Right ventricle myocardium inferior (tissue), 1 donor: ENCODE data around the gene ULK4. TPM values are rescaled to one million over a fixed set of nuclear protein-coding genes. Genes with fewer than 3 reads are reported as not detected.
"Not testable (repeated sequence)": the region's sequence is repeated elsewhere in the genome, so short reads cannot be mapped to it uniquely, and the experiment has no call there.

Experiments used
- ATAC-seq: fragments of 200-7000 bp; cut with Tn5 transposase; one replicate; pipeline ENCODE4 v1.9.1; 2020; ENCODE audit warnings: mild to moderate bottlenecking, moderate library complexity
- DNase-seq: peaks from one replicate; pipeline ENCODE4 v3.0.0; 2021; ENCODE audit errors: missing footprints
- intact Hi-C: fragments of 100-400 bp; cut with DNase I; formaldehyde crosslinking; loops from one replicate; pipeline ENCODE4 v1.11.0; 2022
- long read RNA-seq: library from polyadenylated mRNA; unstranded; transcript quantifications from one replicate; pipeline ENCODE4 v2.0.0, GENCODE V29; 2021
- total RNA-seq: library from RNA; stranded (reverse); fragmentation: NEBNext Ultra II Directional; extraction: Animal tissue kit (Norgen Biotek cat#: 25700); gene quantifications from one replicate; pipeline ENCODE4 v1.2.1, GENCODE V29; 2021
- donor health status: DM: no; HTN: yes; CAD: no; lungs with severe emphysema.

The ULK4 gene
- 4.6 TPM for total RNA-seq
- long read RNA-seq, partial matches to known transcripts, result 4 of 4 reads
- long read RNA-seq, other reads (novel, unspliced or antisense), result 0 of 4 reads

DNA sequence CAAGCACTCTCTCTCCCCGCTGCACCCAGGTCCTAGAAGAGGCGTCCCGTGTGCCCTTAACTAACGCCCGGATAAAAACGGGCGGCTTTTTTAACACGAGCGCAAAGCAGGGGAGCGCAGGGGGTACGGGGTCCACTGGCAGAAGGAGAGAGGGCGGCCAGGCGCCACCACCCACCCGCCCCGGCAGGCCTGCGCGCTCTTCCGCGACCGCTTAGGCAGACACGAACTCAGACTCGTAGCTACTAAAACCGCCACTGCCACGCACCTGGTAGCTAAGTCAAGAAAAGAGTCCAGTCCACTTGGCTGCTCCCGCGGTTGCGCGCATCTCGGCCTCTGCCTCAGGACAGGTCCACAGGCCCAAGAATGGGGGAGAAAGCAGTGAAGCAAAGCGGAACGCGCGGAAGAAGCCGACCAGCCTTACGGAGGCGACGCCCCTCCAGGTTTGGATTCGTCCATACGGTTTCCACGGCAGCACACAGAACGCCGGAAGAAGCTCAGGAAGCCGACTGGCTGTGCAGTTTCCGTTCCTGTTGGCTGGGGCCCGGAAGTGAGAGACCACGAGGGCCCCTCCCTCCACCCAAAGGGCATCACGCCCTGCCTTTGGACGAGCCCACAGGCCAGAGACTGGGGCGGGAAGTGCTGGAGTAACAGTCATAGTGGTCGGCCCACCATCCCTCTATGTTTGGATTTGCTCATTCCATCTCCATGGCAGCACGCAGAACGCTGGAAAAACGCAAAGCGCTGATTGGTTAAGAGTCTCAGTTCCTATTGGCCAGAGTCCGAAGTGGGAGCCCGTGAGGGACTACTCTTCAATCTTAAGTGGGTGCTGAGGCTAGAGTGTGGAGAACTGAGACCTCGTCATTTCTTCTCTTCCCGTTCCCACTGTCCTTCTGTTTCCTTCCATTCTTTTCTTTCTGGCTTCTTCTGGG is at the start of gene ULK4:
ULK4 (minus strand) TSS at position 353 of the 929 bp plus-strand sequence. CDS start 7,344 bp downstream, outside the sequence.
- ATAC-seq (peak; percentile 98), DNase-seq (peak; percentile 98)
- intact Hi-C loops, result loop anchor here (1.0 to 5.0 kb wide), 3 partner anchors 51 to 229 kb away; no protein-coding TSS in a partner anchor

DNA sequence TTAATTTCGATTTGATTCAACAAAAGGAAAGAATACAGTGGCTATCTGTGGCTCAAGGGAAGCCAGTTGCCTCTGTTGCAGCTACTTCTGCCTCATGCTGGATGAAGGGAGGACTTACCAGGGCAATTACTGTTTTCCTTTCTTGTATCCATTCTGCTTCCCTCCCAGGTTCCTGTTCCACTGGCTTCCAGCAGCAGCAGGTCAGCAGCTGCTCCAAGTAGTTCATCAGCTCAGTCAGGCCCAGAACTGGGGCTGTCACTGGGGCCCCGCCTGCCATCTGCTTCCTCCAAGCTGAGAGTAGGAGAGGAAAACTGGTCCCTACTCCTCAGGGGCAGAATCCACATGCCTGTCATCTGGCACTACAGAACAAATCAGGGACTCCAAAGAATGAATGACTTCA is 48.6 kb upstream of the ULK4 start:
- ATAC-seq (no peak), DNase-seq (no peak)
- intact Hi-C loops, result loop anchor here (10.0 kb wide), 1 partner anchor 174 kb away; no protein-coding TSS in a partner anchor

DNA sequence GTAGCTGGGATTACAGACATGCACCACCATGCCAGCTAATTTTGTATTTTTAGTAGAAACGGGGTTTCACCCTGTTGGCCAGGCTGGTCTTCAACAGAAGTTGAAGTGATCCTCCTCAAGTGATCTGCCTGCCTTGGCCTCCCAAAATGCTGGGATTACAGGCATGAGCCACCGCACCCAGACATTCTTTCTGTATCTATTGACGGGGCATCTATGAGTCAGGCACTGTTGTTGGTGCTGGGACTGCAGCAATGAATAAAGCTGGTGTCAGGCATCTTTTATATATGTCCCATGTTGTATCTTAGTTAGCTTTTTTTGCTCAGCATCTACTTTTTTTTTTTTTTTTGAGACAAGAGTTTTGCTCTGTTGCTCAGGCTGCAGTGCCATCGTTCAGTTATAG is 47.6 kb upstream of the ULK4 start:
- intact Hi-C loops, result no loop called here
- DNase-seq (no peak), ATAC-seq (no peak)

DNA sequence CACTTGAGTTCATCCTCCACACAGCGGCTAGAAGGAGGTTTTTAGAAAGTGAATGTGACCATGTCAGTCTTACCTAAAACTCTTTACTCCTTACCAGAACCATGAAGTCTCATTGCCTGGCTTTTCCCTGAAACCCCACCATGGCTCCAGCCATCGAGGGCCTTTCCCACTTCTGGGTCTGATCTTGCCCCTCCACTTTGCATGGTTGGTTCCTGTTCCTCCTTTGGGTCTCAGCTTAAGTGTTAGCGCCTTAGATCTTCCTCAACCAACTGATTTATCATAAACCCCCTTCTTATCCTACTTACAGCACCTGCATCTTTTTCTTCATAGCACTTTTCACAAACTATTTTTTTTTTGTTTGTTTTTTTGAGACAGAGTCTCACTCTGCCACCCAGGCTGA is 45.9 kb upstream of the ULK4 start:
- intact Hi-C loops, result no loop called here
- no peak for DNase-seq

DNA sequence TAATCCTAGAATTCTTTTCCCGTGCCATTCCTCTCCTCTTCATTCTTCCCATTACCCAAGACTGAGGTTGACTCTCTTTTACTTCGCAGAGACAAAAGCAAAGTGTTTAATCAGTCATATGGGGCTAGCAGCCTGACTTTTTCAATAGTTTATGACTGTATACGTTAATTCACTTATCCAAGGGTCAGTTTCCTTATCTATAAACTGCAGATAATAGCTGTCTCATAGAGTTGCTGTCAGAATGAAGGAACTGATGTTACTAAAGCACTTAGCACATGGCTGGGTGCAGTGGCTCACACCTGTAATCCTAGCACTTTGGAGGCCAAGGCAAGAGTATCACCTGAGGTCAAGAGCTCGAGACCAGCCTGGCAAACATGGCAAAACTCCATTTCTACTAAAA is 43.5 kb upstream of the ULK4 start:
- ATAC-seq (no peak), DNase-seq (no peak)
- intact Hi-C loops, result no loop called here

More for the DNA sequence above, 45.9 kb upstream of the ULK4 start:
- ATAC-seq, result no peak

DNA sequence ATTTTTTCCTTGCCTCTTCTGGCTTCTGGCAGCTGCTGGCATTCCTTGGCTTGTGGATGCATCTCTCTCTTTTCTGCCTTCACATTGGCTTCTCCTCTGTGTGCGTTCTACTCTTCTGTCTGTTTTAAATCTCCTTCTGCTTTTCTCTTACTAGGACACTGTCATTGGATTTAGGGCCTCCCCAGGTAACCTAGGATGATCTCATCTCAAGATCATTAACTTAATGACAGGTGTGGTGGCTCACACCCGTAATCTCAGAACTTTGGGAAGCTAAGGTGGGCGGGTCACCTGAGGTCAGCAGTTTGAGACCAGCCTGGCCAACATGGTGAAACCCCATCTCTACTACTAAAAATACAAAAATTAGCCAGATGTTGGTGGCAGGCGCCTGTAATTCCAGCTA is 40.9 kb upstream of the ULK4 start:
- intact Hi-C loops, result no loop called here
- no peak for ATAC-seq
- DNase-seq, result no peak

DNA sequence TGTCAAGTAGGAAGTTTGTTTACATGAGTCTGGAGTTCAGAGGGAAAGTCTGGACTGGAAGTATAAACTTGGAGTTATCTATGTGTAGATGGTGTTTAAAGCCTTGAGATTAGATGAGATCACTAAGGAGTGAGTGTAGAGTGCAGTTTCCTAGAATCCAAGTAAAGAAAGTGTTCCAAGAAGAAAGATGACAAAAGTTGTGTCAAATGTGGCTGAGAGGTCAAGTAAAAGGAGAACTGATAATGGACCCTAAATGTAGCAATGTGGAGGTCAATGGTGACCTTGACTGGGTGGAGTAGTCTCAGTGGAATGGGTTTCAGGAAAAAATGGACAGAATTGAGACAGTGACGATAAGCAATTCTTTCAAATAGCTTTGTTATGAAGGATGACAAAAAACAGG is 39.9 kb upstream of the ULK4 start:
- intact Hi-C loops, result no loop called here
- DNase-seq (no peak), ATAC-seq (no peak)

DNA sequence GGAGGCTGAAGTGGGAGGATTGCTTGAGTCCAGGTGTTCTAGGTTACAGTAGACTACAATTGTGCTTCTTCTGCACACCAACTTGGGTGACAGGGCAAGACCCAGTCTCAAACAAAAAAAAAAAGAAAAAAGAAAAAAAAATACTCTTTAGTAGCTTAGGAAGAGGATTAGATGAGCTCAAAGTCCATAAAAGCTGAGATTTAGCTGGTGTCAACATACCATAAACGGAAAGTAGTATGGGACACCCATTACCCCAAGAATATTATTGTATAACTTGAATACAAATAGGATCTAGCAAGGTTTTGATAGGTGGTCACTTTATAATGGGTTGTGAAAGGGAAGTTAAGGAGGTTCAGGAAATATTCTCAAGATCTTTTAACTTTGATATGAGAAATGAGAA is 38.0 kb upstream of the ULK4 start:
- intact Hi-C loops, result loop anchor here (10.0 kb wide), 1 partner anchor 95 kb away; no protein-coding TSS in a partner anchor
- DNase-seq (no peak), ATAC-seq (no peak)

DNA sequence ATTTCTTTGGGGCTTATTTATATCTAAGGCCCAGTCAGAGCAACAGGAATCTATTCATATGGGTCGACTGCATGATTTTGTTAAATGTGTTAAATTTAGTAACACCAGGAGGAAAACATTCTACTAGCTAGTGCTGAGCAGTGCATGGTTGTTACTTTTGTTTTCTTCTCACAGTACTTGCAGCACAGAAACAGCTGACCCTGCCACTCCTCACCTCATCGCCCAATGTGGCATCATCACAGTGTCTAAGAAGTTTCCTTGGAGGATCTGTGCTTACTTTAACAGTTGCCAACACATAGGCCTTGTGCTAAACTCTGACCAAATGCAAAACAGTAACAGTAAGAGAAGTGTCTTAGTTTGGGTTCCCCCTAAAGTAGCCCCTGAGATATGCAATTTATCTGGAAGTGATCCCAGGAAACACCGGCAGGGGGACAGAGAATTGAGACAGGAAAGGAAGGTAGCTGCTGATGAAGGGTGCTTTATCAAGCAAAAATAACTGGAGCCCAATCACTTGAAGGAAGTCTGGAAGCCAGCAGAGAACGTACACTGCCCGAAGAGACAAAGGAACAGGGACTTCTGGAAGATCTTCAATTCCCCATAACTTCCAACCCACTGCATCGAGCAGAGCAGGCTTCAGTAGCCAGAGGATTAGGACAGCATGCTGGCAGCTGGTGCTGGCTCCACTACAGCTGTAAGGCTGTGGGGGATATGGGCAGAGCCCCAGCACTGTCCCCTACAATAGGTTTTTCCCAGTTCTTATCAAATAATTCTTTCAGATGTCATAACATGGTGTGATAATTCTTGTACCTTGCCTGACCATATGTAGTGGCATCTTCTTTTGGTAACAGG is 36.0 kb upstream of the ULK4 start:
- peak; percentile 72 for ATAC-seq
- no peak for DNase-seq
- intact Hi-C loops, result loop anchor here (10.0 kb wide), 1 partner anchor 93 kb away; no protein-coding TSS in a partner anchor

DNA sequence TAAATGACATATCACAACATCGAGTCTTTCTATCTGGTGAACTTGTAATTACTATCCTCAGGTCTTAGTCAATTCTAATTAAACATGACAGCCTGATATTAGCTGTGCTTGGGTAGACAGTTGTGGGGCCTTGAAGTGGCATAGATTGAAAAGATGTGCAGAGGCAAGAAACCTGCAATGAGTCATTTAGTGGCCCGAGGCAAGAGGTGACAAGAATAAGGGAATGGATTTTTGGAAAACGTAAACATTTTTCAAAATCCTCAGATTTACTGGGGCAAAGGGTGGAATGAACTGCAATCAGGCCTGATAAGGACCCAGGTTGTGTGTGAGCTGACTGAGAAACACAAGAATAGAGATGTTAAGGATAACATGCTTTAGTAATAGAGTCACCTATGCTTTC is 29.5 kb upstream of the ULK4 start:
- ATAC-seq (no peak), DNase-seq (no peak)
- intact Hi-C loops, result loop anchor here (10.0 kb wide), 1 partner anchor 87 kb away; no protein-coding TSS in a partner anchor

DNA sequence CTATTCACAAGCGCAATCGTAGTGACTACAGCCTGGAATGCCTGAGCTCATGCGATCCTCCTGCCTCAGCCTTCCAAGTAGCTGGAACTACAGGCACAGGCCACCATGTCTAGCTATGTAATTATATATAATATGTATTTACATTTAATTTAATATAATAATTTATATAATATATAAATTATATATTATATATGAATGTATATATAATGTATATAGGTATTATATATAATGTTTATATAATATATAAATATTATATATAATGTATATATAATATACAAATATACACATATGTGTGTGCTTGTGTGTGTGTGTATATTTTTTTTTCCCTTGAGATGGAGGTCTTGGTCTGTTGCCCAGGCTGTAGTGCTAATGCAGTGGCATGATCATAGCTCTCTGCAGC is 27.6 kb upstream of the ULK4 start:
- DNase-seq (no peak), ATAC-seq (no peak)
- intact Hi-C loops, result no loop called here

DNA sequence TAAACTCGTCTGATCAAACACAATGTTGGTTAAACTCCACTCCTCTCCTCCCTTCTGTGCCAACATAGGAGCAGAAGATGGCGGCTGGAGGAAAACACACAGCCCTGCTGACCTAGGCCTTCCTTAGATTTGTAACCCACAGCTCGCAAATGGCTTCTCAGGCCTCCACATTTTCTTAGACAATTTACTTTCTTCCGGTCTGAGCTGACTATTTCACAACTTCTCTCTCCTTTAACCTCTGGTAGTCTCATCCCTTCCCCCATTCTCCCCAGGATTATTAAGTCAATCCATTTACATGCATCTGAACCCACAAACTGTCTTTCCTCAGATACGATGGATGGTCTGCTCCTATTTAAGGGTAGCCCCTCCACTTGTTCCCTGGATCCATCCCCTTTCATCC is 25.7 kb upstream of the ULK4 start:
- no peak for ATAC-seq
- no peak for DNase-seq
- intact Hi-C loops, result no loop called here

DNA sequence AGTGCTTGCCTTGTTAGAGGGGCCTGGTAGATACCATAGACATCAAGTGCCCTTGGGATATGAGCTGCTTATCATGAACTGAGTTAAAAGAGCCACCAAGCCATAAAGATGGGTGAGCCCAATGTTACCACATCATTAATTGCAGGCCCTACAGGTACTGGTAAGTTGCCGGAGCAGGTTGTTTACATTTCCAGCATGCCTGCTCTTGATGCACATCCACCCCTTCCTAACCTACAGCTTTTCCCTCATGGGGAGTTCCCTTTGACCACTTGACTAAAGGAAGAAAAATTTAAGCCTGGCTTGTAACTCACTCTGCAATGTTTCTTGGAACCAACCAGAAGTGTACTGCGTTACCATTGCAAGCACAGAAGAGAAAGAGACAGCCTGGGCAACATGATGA is 24.7 kb upstream of the ULK4 start:
- ATAC-seq (no peak), DNase-seq (no peak)
- intact Hi-C loops, result no loop called here

DNA sequence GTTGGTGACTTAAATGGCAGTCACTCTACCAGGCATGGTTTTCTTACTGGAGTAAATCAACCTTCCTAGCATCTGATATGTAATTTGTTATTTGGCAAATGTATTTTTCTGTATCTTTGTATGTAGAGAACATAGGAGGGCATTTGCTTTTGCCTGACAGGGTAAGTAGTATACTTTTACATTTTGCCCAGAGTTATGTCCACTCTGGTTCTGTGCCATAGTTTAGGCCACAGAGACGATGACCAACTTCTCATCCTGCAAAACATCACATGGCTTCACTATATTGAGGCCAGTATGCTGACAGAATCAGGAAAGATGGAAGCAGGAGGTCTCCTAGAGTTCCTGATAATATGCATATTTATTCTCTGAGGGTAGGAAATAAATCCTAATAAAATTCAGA is 23.1 kb upstream of the ULK4 start:
- DNase-seq (no peak), ATAC-seq (no peak)
- intact Hi-C loops, result no loop called here

DNA sequence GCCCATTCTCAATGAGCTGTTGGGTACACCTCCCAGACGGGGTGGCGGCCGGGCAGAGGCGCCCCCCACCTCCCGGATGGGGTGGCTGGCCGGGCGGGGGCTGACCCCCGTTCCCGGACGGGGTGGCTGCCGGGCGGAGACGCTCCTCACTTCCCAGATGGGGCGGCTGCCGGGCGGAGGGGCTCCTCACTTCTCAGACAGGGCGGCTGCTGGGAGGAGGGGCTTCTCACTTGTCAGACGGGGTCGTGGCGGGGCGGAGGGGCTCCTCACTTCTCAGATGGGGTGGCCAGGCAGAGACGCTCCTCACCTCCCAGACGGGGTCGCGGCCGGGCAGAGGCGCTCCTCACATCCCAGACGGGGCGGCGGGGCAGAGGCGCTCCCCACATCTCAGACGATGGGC is 21.2 kb upstream of the ULK4 start:
- intact Hi-C loops, DNase-seq, ATAC-seq: not testable (repeated sequence)

DNA sequence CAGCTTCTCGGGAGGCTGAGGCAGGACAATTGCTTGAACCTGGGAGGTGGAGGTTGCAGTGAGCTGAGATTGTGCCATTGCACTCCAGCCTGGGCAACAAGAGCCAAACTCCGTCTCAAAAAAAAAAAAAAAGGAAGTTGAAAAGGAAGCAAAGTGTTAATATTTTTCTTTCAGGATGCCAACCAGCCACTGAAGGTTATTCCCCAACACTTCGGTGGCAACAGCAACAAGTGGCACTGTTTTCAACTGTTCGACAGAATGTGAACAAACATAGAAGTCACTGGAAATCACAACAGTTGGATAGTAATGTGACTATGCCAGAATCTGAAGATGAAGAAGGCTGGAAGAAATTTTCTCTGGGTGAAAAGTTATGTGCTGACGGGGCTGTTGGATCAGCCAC is 15.5 kb upstream of the ULK4 start:
- intact Hi-C loops, ATAC-seq: not testable (repeated sequence)

DNA sequence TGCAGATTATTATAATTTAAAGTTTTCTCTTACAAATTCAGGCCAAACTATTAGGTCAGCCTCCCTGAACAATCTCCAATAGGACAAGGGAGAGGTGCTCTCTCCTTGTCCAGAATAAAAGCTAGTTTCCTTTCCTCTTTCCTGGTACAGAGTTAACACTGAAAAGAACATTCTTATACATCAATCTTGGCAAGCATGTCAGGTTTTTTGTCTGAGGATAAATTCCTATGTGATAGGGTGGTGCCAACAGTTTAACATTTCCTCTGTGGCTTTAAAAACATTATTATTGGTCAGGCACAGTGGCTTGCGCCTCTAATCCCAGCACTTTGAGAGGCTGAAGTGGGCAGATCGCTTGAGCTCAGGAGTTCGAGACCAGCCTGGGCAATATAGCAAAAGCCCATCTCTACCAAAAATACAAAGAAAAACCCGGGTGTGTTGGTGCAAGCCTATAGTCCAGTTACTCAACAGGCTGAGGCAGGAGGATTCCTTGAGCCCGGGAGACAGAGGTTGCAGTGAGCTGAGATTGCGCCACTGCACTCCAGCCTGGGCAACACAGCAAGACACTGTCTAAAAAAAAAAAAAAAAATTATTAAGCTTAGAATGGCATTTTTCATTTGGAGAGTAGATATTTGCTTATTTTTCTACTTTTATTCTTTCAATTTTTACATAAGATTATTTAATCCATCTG is 13.7 kb upstream of the ULK4 start:
- DNase-seq (no peak), ATAC-seq (no peak)
- intact Hi-C loops, result no loop called here

More for the DNA sequence above, 15.5 kb upstream of the ULK4 start:
- not testable (repeated sequence) for DNase-seq

DNA sequence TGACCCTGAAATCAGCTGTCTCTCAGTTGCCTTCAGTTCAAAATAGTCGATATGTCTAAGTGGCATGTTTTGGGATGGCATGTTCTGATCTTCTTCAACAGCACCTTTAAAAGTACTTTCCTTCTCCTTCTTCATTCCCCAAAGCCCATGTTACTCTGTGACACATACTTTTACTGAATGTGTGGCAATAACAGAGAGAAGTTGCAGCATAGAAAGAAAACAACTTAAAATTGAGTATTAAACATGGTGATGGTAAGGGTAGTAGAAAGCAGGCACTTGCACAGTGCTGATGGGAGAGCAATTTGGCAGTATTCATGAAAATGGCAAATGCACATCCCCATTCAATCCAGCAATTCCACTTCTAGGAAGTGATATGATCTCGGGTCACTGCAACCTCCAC is 12.3 kb upstream of the ULK4 start:
- DNase-seq (no peak), ATAC-seq (no peak)
- intact Hi-C loops, result no loop called here

DNA sequence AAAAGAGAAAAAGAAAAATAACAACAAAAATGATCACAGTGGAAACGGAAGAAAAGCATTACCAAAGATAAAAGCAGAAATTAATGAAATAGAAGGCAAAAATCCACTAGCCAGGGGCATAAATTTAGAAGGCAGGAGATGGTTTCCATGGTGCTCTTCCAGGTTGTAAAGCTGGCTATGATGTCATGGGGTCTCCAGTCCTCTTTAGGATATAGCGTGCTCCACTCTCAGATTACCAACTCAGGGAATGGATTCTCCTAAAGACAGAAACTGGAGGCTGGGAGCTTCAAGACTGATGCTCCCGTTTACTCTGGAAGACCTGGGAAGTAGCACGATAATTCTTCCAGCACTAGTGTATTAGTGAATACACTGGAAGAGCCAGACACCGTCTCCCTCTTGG is 10.9 kb upstream of the ULK4 start:
- intact Hi-C loops, result no loop called here
- DNase-seq (no peak), ATAC-seq (no peak)
